ENCODE measurements around the gene ARHGAP25.

- TF ChIP-seq CTCF (conservative IDR thresholded peaks at IDR 0.05; ENCODE audit: low read depth in 2 of 2) (peak in 1 of 2 experiments; percentile 12; a peak in 1 of 4 replicates), EZH2 (IDR thresholded peaks at IDR 0.05; ENCODE audit: low read depth, unreplicated experiment) (no peak), REST (IDR thresholded peaks at IDR 0.05; ENCODE audit: unreplicated experiment) (no peak), CREB1 (CRISPR knock-in tag; IDR thresholded peaks at IDR 0.05; ENCODE audit: low read depth) (no peak), ETS1 (IDR thresholded peaks at IDR 0.05) (no peak)
These were observed 9.8 kb downstream of the ARHGAP25 start for GRCh38 chr2:68744366-68744912.
